ENCODE data around the gene CAMKK2.
"Not testable (repeated sequence)": the region's sequence is repeated elsewhere in the genome, so short reads cannot be mapped to it uniquely, and the experiment has no call there.

CAMKK2 gene

DNA sequence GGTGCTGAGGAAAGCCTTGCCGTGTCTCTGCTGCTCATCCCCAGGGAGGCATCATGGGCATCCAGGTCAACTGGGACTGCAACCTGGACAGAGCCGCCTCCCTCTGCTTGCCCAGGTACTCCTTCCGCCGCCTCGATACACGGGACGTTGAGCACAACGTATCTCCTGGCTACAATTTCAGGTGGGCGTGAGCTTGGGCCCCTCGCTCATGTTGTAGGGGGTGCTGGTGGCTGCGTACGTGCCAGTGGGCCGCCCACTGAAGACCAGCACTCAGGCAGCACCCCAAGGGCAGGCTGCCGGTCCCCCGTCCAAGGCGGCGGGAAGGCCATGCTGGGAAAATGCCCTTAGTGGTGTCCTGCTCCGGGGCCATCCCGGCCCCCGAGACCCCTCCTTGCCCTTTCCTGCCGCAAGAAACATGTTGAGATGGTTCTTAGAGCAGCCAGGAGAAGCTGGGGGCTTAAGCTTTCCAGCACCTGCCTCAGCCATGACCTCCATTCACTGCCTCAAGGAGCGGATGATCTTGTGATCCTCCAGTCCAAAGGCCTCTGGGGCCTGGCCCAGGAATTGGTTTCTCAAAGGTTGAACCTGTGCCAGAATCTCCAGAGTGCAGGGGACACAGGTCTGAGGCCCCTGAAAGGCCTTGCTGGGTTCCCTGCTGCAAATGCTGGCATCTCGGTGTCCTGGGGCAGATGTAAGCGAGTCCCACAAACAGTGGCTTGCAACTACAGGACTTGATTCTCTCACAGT is 67.4 kb downstream of the CAMKK2 start:
- no peak for DNase-seq (ENCODE audit: insufficient read length, low spot score)
- FAIRE-seq = no peak

DNA sequence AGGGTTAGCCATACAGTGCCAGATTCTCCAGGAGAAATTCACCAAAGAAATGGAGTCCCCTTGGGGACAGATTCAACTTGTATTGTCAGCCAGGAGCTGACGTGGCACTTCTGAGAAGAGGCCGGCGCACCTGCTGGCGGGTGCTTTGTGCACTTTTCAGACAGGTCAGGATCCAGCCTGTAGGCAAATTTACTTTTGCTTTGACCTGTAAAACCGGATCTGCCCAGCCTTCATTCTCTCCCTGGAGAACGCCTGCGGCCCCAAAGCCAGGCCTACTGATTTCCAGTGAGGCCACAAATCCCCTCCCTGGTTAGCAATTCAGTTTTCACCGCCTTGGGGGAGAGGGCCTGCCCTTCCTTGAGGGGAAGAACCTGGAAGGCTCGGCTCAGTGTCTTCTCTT is 69.2 kb downstream of the CAMKK2 start:
- FAIRE-seq = no peak
- no peak for DNase-seq (ENCODE audit: insufficient read length, low spot score)

- FAIRE-seq; DNase-seq (ENCODE audit: insufficient read length, low spot score): not testable (repeated sequence)
Observed at GRCh38 chr12:121226871-121227270, 69.6 kb downstream of the CAMKK2 start.

DNA sequence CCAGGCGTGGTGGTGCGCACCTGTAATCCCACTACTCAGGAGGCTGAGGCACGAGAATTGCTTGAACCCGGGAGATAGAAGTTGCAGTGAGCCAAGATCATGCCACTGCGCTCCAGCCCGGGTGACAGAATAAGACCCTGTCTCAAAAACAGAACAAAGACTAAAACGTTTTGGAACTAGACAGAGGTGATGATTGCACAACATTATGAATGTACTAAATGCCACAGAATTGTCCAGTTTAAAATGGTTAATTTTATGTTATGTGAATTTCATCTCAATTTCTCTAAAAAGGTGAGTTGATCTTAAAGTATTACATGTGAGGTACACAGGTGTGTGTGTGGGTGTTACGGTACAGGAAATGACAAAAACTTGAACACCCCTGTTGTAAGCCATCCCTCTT is 70.1 kb downstream of the CAMKK2 start:
- no peak for FAIRE-seq
- DNase-seq (ENCODE audit: insufficient read length, low spot score) = no peak

DNA sequence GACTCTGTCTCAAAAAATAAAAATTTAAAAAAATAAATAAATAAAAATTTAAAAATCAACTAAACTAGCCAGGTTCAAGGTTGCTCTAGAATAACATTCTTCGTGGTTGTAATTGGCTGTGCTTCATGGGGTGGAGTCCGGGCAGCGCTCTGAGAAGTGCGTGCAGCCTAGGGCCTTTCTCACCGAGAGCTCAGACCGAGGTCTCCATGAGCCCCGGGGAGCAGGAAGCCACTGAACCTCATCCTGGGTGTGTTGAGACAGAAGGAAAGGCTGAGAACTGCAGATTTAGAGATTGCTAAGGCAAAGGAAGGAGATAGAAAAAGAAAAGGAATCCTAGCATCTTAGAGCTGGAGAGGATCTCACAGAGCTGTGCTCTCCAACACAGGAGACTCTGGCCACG is 71.9 kb downstream of the CAMKK2 start:
- DNase-seq (ENCODE audit: insufficient read length, low spot score) = no peak
- no peak for FAIRE-seq

DNA sequence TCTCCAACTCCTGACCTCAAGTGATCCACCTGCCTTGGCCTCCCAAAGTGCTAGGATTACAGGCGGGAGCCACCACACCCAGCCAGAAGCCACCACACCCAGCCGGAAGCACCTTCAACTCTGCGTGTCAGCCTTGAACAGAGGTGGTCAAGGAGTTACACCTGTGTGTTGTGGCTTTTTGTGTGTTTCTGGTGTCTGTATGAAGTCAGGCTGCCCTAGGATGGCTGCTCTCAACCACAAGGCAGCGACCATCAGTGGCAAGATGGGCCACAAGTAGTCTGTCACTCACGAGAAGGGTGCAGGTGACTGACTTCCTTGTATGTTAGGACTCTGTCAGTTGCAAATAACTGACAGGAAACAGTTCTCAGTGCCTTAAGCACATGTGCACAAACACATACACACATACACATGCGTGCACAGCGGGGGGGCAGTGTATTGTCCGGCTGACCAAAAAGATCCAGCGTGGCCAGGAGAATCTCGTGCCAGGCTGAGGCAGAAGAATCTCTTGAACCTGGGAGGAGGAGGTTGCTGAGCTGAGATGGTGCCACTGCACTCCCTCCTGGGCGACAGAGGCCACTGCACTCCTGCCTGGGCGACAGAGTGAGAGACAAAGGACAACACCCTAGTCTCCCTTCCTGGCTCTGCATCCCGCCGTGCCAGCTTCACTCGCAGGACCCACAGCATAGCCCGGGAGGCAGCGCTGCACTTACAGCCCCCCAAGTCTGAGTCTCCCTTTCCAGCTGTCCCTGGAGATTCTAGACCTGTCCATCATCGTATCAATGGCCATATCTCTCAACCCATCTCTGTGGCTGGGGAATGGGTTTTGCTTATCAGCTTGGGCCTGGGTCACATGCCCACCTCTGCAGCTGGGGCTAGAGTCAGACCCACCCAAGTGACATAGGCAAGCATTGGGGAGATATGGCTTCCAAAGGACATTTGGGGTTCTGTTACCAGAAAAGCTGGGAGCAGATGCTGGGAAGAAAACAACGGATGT is 72.9 kb downstream of the CAMKK2 start:
- DNase-seq (ENCODE audit: insufficient read length, low spot score) = no peak
- no peak for FAIRE-seq

DNA sequence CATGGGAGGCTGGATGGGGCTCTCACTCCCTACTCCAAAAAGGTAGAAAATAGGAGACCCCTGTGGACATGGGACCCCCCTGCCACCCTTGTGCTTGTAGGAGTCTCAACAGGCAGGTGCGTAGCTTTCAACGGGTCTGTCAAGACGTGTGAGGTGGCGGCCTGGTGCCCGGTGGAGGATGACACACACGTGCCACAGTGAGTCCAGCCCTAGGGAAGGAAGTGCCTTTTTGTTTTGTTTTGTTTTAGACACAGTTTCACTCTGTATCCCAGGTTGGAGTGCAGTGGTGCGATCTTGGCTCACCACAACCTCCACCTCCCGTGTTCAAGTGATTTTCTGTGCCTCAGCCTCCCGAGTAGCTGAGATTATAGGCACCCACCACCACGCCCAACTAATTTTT is 73.7 kb downstream of the CAMKK2 start:
- DNase-seq (ENCODE audit: insufficient read length, low spot score) (no peak), FAIRE-seq (no peak)

DNA sequence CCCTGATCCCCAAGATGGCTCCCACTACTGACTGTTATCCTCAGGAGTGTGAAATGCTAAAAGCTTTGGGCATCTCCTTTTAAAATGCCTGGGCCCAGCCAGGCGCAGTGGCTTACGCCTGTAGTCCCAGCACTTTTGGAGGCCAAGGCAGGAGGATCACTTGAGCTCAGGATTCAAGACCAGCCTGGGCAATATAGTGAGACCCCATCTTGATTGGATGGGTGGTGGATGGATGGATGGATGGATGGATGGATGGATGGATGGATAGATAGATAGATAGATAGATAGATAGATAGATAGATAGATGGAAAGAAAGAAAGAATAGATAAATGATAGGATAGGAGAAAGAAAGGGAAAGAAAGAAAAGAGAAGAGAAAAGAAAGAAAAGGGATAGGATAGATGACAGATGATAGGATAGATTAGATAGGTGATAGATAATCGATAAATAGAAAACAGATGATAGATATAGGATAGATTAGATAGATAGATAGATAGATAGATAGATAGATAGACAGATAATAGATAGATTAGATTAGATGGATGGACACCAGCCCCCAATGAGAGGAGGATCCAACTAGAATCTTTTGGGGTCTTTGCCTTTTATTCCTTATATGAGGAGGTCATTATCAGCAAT is 77.0 kb downstream of the CAMKK2 start:
- DNase-seq (ENCODE audit: insufficient read length, low spot score) = no peak
- FAIRE-seq = no peak

- FAIRE-seq = no peak
- no peak for DNase-seq (ENCODE audit: insufficient read length, low spot score)
Observed at GRCh38 chr12:121218588-121219352, 77.7 kb downstream of the CAMKK2 start.

DNA sequence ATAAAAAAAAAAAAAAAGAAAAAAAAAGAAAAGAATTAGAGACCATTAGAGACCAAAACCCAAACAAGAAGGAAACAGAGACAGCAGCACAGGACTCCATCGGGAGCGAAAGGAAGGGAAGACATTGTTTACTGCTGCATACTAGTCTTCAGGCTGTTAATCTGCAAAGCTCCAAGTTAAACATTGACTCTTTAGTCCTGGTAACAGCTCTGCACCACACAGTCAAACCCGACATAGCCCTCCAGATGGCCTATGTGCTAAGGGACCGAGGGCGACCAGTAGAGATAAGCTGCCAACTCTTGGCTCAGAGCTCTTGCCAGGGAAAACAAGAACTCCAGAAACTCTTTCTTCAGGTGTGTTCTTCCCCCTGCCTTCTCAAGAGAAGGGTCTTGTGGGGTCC is 78.7 kb downstream of the CAMKK2 start:
- DNase-seq (ENCODE audit: insufficient read length, low spot score) (no peak), FAIRE-seq (no peak)

GRCh38 chr12:121217063-121217462 is 79.4 kb downstream of the CAMKK2 start:
- DNase-seq (ENCODE audit: insufficient read length, low spot score) (no peak), FAIRE-seq (no peak)

DNA sequence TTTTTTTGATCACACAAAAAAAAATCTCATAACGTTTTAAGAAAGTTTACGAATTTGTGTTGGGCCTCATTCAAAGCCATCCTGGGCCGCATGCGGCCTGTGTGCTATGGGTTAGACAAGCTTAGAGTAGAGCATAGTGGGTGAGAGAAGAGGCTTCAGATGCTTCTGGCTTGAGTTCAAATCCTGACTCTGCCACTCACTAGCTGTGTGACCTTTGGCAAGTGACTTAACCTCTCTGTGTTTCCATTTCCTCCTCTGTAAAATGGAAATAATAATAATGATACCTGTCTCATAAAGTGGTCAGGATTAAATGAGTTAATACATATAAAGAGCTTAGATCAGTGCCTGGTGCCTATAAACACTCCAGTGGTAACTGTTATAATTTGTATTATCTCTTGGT is 80.4 kb downstream of the CAMKK2 start:
- no peak for DNase-seq (ENCODE audit: insufficient read length, low spot score)
- FAIRE-seq = no peak

GRCh38 chr12:121214855-121215745 is 81.4 kb downstream of the CAMKK2 start:
- no peak for FAIRE-seq
- DNase-seq (ENCODE audit: insufficient read length, low spot score) = peak; percentile 64

- FAIRE-seq (no peak), DNase-seq (ENCODE audit: insufficient read length, low spot score) (no peak)
Observed at GRCh38 chr12:121214166-121214777, 82.2 kb downstream of the CAMKK2 start.

GRCh38 chr12:121212875-121213274 is 83.6 kb downstream of the CAMKK2 start:
- FAIRE-seq (no peak), DNase-seq (ENCODE audit: insufficient read length, low spot score) (no peak)

- DNase-seq (ENCODE audit: insufficient read length, low spot score) = peak; percentile 86
- FAIRE-seq = no peak
Observed at GRCh38 chr12:121209624-121210572, 86.6 kb downstream of the CAMKK2 start, which contains the start of gene P2RX4. Gene P2RX4, plus strand, starts transcription at chr12:121210129. Its CDS starts 36 bp downstream, at chr12:121210165.

GRCh38 chr12:121209221-121209620 is 87.3 kb downstream of the CAMKK2 start:
- no peak for FAIRE-seq
- no peak for DNase-seq (ENCODE audit: insufficient read length, low spot score)

DNA sequence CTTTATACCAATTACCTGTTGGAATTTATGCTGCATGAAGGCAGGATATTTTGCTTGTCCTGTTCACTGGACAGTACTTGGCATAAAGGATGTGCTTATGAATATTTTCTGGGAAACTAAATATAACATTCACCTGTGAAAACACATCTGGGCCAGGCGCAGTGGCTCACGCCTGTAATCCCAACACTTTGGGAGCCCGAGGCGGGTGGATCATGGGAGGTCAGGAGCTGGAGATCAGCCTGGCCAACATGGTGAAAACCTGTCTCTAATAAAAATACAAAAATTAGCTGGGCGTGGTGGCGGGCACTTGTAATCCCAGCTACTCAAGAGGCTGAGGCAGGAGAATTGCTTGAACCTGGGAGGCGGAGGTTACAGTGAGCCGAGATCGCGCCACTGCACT is 87.9 kb downstream of the CAMKK2 start:
- FAIRE-seq; DNase-seq (ENCODE audit: insufficient read length, low spot score): not testable (repeated sequence)

Measured in HTR-8/SVneo (cell line).